Heart right ventricle (tissue), 16 donors: ENCODE measurements around the gene ARMC7. TPM values are rescaled to one million over a fixed set of nuclear protein-coding genes. Genes with fewer than 3 reads are reported as not detected.

ENCODE experiments used
- ATAC-seq, 8 donors: fragments of 200-7000 bp; cut with Tn5 transposase; one replicate each; pipeline ENCODE4 v1.9.1; 2020; ENCODE audit warnings: mild to moderate bottlenecking in 8 of 8, moderate library complexity in 8 of 8, moderate number of reproducible peaks in 1 of 8
- DNase-seq, 2 donors: peaks; one replicate each; pipeline ENCODE4 v3.0.0-alpha.2; 2020
- H3K27ac ChIP-seq, 10 donors: fragments of 200-600 bp; sonication (generic) in 2 of 10; one replicate each; pipeline versions ENCODE4 v1.5.0 to v1.8.0; 2020 to 2022; ENCODE audit warnings: mild to moderate bottlenecking in 3 of 10
- H3K27me3 ChIP-seq, 7 donors: fragments of 200-600 bp; one replicate each; pipeline ENCODE4 v1.8.0; 2021 to 2022; ENCODE audit warnings: mild to moderate bottlenecking in 2 of 7
- H3K36me3 ChIP-seq, 9 donors: fragments of 200-600 bp; sonication (generic) in 1 of 9; one replicate each; pipeline versions ENCODE4 v1.5.0 to v1.8.0; 2020 to 2022; ENCODE audit warnings: mild to moderate bottlenecking in 2 of 9
- H3K4me1 ChIP-seq, 9 donors: fragments of 200-600 bp; sonication (generic) in 1 of 9; one replicate each; pipeline versions ENCODE4 v1.5.0 to v1.8.0; 2020 to 2022; ENCODE audit warnings: mild to moderate bottlenecking in 4 of 9
- H3K4me3 ChIP-seq, 10 donors: fragments of 200-600 bp; sonication (generic) in 2 of 10; one replicate each; pipeline versions ENCODE4 v1.5.0 to v1.8.0; 2020 to 2022; ENCODE audit warnings: mild to moderate bottlenecking in 7 of 10, moderate library complexity in 2 of 10
- H3K9me3 ChIP-seq, 11 donors: fragments of 200-600 bp in 10 of 11; sonication (generic) in 2 of 11; one replicate each; pipeline versions ENCODE4 v1.5.0 to v1.8.0; 2013 to 2022; ENCODE audit warnings: mild to moderate bottlenecking in 2 of 11, control low read depth in 1 of 11, moderate library complexity in 1 of 11
- WGBS, 2 donors: extraction: QIAGEN DNeasy Blood & Tissue Kit; methylation state at CpG; one replicate each; pipeline ENCODE4 v1.1.7; 2013; ENCODE audit warnings: inconsistent platforms in 1 of 2; 5-methylcytosine and 5-hydroxymethylcytosine counted together
- intact Hi-C, 10 donors: fragments of 100-400 bp; cut with DNase I; formaldehyde crosslinking; loops; one replicate each; pipeline versions ENCODE4 v1.11.1 to v1.14.2; 2022
- polyA plus RNA-seq, 2 donors: library from polyadenylated mRNA; stranded (reverse); fragments of 200-250 nt; gene quantifications; one replicate each; pipeline ENCODE4 v1.2.3, GENCODE V29; 2013
- total RNA-seq, 10 donors: library from RNA; stranded (reverse); fragmentation: NEBNext Ultra II Directional in 3 of 10; extraction: Animal tissue kit (Norgen Biotek cat#: 25700) in 3 of 10; gene quantifications; one replicate each; pipeline versions ENCODE4 v1.2.1 to v1.2.4, GENCODE V29; 2021 to 2023
- TF ChIP-seq, protein P1 (sequence below), 9 donors: fragments of 200-600 bp; sonication (generic) in 2 of 9; IDR thresholded peaks; one replicate each; pipeline versions ENCODE4 v1.5.0 to v1.8.0; 2021 to 2022; ENCODE audit warnings: antibody characterized with exemption in 9 of 9, mild to moderate bottlenecking in 5 of 9, moderate library complexity in 1 of 9
- donor health status: Arrhythmogenic right ventricular cardiomyopathy.
- donor health status: ischemic (EF 13 %, LVEDD 7.1; RV severe dilation, severe dysfunction).
- donor health status: healthy with polysubstance abuse.
- donor health status: DM: no; HTN: yes; CAD: no.
- donor health status: DM: no; HTN: no; CAD: no.
- donor health status: ischemic (EF 25% LVEDD 6.9; RV normal size, moderate dysfunction).
- donor health status: ischemic (EF 25% LVEDD 5.7; RV mildly dilated, moderate dysfunction).
- donor health status: healthy.
- donor health status: DM: yes; HTN: yes; CAD: no.
- donor health status: Ischemic cardiomyopathy.
- donor health status: ischemic (EF 35%, LVEDD 5.7; RV mildly dilated, moderate dysfunction).
- donor health status: nonischemic (EF 11% LVEDD 7.7; RV severe dilation, severe dysfunction).
- donor health status: DM: yes; HTN: yes; CAD: no.
- donor health status: PGD.
- donor health status: ischemic (EF 29% LVEDD 5.4; RV normal size, mild dysfunction).
- donor health status: nonischemic (EF 23%, LVEDD 6.1; RV moderate dilation, normal function).

Gene ARMC7
- total and polyA plus RNA-seq, 12 donors, result 3.1 to 7.9 (median 5.2) TPM

DNA sequence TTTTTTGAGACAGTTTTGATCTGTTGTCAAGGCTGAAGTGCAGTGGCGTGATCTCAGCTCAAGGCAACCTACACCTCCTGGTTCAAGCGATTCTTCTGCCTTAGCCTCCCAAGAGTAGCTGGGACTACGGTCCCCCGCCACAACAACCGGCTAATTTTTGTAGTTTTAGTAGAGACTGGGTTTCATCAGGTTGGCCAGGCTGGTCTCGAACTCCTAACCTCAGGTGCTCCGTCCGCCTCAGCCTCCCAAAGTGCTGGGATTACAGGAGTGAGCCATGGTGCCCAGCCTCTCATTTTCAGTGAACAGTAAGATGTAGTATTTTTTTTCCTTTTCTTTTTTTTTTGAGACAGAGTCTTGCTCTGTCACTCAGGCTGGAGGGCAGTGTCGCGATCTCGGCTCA lies 65.2 kb downstream of the ARMC7 start:
- Histone ChIP-seq H3K9me3 (no peaks in the 10 kb centered on the region), H3K27ac (no peak overlapping the region), H3K4me1 (peaks cover 0 to 34% (median 14%) of the 10 kb centered on the region in 9 donors), H3K36me3 (peaks cover 0 to 100% (median 62%) of the 10 kb centered on the region in 9 donors), H3K4me3 (no peak overlapping the region), H3K27me3 (no peaks in the 10 kb centered on the region)
- 94 to 95% methylated on average over 11 of the region's 11 CpGs for WGBS, 2 donors
- intact Hi-C loops, result loop anchor here in 7 of 10 donors (5.0 to 10.0 kb wide), 4 partner anchors 58 to 110 kb away; no protein-coding TSS in a partner anchor
- ATAC-seq (no peak), DNase-seq (no peak)
- TF ChIP-seq, protein P1, sequence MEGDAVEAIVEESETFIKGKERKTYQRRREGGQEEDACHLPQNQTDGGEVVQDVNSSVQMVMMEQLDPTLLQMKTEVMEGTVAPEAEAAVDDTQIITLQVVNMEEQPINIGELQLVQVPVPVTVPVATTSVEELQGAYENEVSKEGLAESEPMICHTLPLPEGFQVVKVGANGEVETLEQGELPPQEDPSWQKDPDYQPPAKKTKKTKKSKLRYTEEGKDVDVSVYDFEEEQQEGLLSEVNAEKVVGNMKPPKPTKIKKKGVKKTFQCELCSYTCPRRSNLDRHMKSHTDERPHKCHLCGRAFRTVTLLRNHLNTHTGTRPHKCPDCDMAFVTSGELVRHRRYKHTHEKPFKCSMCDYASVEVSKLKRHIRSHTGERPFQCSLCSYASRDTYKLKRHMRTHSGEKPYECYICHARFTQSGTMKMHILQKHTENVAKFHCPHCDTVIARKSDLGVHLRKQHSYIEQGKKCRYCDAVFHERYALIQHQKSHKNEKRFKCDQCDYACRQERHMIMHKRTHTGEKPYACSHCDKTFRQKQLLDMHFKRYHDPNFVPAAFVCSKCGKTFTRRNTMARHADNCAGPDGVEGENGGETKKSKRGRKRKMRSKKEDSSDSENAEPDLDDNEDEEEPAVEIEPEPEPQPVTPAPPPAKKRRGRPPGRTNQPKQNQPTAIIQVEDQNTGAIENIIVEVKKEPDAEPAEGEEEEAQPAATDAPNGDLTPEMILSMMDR (IDR thresholded peaks at IDR 0.05), result no peak

DNA sequence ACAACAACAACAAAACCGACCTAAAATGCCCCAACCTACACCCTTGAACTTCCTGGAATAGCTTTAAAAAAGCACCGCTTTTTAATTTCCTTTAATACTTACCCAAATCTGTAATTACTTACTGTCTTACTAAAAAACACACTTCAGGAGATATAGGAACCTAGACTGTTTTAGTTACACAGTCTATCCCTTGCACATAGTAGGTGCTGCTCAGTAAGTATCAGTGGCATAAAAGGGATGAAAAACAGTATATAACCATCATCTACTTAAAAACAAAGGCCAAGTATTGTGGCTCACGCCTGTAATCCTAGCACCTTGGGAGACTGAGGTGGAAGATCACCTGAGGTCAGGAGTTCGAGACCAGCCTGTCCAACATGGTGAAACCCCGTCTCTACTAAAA lies 66.9 kb downstream of the ARMC7 start:
- intact Hi-C loops, result loop anchor here in 3 of 10 donors (10.0 kb wide), 2 partner anchors 62 to 112 kb away; no protein-coding TSS in a partner anchor
- H3K27me3 ChIP-seq, result no peaks in the 10 kb centered on the region
- 92% methylated on average over 5 of the region's 5 CpGs for WGBS, 2 donors
- H3K4me1 ChIP-seq, result peaks cover 0 to 43% (median 26%) of the 10 kb centered on the region in 9 donors
- H3K9me3 ChIP-seq, result no peaks in the 10 kb centered on the region
- DNase-seq (no peak), ATAC-seq (no peak)
- peaks cover 0 to 92% (median 63%) of the 10 kb centered on the region in 9 donors for H3K36me3 ChIP-seq
- no peak overlapping the region for H3K27ac ChIP-seq
- TF ChIP-seq, protein P1 (IDR thresholded peaks at IDR 0.05), result no peak
- no peak overlapping the region for H3K4me3 ChIP-seq

DNA sequence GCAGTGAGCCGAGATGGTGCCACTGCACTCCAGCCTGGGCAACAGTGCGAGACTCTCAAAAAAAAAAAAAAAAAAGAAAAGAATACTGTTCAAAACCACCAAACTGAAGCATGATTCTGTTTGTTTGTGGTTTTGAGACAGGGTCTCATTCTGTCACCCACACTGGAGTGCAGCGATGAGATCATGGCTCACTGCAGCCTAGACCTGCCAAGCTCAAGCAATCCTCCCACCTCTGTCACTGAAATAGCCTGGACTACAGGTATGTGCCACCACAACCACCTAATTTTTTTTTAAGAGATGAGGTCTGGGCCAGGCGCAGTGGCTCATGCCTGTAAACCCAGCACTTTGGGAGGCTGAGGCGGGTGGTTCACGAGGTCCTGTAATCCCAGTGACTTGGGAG lies 68.7 kb downstream of the ARMC7 start:
- Histone ChIP-seq H3K4me3 (no peak overlapping the region), H3K4me1 (peaks cover 0 to 40% (median 29%) of the 10 kb centered on the region in 9 donors), H3K9me3 (no peaks in the 10 kb centered on the region), H3K36me3 (peaks cover 0 to 74% (median 54%) of the 10 kb centered on the region in 9 donors), H3K27ac (no peak overlapping the region), H3K27me3 (no peaks in the 10 kb centered on the region)
- ATAC-seq (no peak), DNase-seq (no peak)
- WGBS, 2 donors, result 90 to 93% methylated on average over 5 to 6 of the region's 6 CpGs
- intact Hi-C loops, result loop anchor here in 3 of 10 donors (10.0 kb wide), 2 partner anchors 64 to 114 kb away; no protein-coding TSS in a partner anchor
- TF ChIP-seq, protein P1 (IDR thresholded peaks at IDR 0.05), result no peak

Other genes with a start within 250 kb of the ARMC7 start
- gene FDXR, start 237.0 kb upstream of the ARMC7 start, total RNA-seq, result 1 to 10 TPM; 2.4 to 6.3 (median 3.9) TPM
- gene FDXR, start 237.0 kb upstream of the ARMC7 start, polyA plus RNA-seq, result 1 to 10 TPM; 3.3 to 5.3 TPM
- gene FADS6, start 216.3 kb upstream of the ARMC7 start, total RNA-seq, result not detected
- gene FADS6, start 216.3 kb upstream of the ARMC7 start, polyA plus RNA-seq, result not detected
- not detected for gene USH1G, start 186.7 kb upstream of the ARMC7 start, total RNA-seq
- gene USH1G, start 186.7 kb upstream of the ARMC7 start, polyA plus RNA-seq, result not detected
- gene OTOP2, start 185.7 kb upstream of the ARMC7 start, total RNA-seq, result not detected
- gene OTOP2, start 185.7 kb upstream of the ARMC7 start, polyA plus RNA-seq, result not detected
- gene OTOP3, start 174.1 kb upstream of the ARMC7 start, total RNA-seq, result not detected
- not detected for gene OTOP3, start 174.1 kb upstream of the ARMC7 start, polyA plus RNA-seq
- gene HID1, start 137.2 kb upstream of the ARMC7 start, total RNA-seq, result 10 to 100 TPM in 4 of 10 donors, 1 to 10 TPM in 6; 3.9 to 15.5 (median 9.5) TPM
- 10 to 100 TPM in 1 of 2 donors, 1 to 10 TPM in 1; 8.0 to 23.8 TPM for gene HID1, start 137.2 kb upstream of the ARMC7 start, polyA plus RNA-seq
- 10 to 100 TPM; 10.8 to 25.3 (median 16.3) TPM for gene CDR2L, start 122.3 kb upstream of the ARMC7 start, total RNA-seq
- gene CDR2L, start 122.3 kb upstream of the ARMC7 start, polyA plus RNA-seq, result 10 to 100 TPM in 1 of 2 donors, 1 to 10 TPM in 1; 8.5 to 11.9 TPM
- gene MRPL58, start 97.3 kb upstream of the ARMC7 start, total RNA-seq, result 10 to 100 TPM; 43.7 to 64.1 (median 51.7) TPM
- 10 to 100 TPM; 71.8 to 72.3 TPM for gene MRPL58, start 97.3 kb upstream of the ARMC7 start, polyA plus RNA-seq
- 1,000 to 10,000 TPM in 1 of 10 donors, 100 to 1,000 TPM in 9; 678 to 1,003 (median 867) TPM for gene ATP5PD, start 63.0 kb upstream of the ARMC7 start, total RNA-seq
- gene ATP5PD, start 63.0 kb upstream of the ARMC7 start, polyA plus RNA-seq, result 1,000 to 10,000 TPM in 1 of 2 donors, 100 to 1,000 TPM in 1; 870 to 2,296 TPM
- gene KCTD2, start 62.7 kb upstream of the ARMC7 start, total RNA-seq, result 10 to 100 TPM; 19.6 to 41.1 (median 29.6) TPM
- 10 to 100 TPM; 11.8 to 19.2 TPM for gene KCTD2, start 62.7 kb upstream of the ARMC7 start, polyA plus RNA-seq
- gene SLC16A5, start 22.0 kb upstream of the ARMC7 start, total RNA-seq, result 10 to 100 TPM in 8 of 10 donors, 1 to 10 TPM in 2; 7.5 to 17.4 (median 11.9) TPM
- gene SLC16A5, start 22.0 kb upstream of the ARMC7 start, polyA plus RNA-seq, result 10 to 100 TPM in 1 of 2 donors, 1 to 10 TPM in 1; 3.6 to 12.4 TPM
- 10 to 100 TPM; 17.1 to 33.3 (median 21.6) TPM for gene NT5C, start 21.8 kb downstream of the ARMC7 start, total RNA-seq
- gene NT5C, start 21.8 kb downstream of the ARMC7 start, polyA plus RNA-seq, result 10 to 100 TPM; 50.0 to 71.7 TPM
- gene JPT1, start 44.5 kb downstream of the ARMC7 start, total RNA-seq, result 10 to 100 TPM in 8 of 10 donors, 1 to 10 TPM in 2; 6.7 to 30.0 (median 12.6) TPM
- gene JPT1, start 44.5 kb downstream of the ARMC7 start, polyA plus RNA-seq, result 10 to 100 TPM; 32.6 to 61.6 TPM
- 100 to 1,000 TPM; 187 to 258 (median 218) TPM for gene SUMO2, start 73.0 kb downstream of the ARMC7 start, total RNA-seq
- 10 to 100 TPM; 47.9 to 57.1 TPM for gene SUMO2, start 73.0 kb downstream of the ARMC7 start, polyA plus RNA-seq
- 10 to 100 TPM; 16.2 to 28.4 (median 20.4) TPM for gene NUP85, start 95.7 kb downstream of the ARMC7 start, total RNA-seq
- 10 to 100 TPM; 31.3 to 39.0 TPM for gene NUP85, start 95.7 kb downstream of the ARMC7 start, polyA plus RNA-seq
- 10 to 100 TPM; 16.0 to 30.2 (median 21.7) TPM for gene GGA3, start 151.6 kb downstream of the ARMC7 start, total RNA-seq
- 10 to 100 TPM; 13.1 to 20.3 TPM for gene GGA3, start 151.6 kb downstream of the ARMC7 start, polyA plus RNA-seq
- gene MRPS7, start 151.9 kb downstream of the ARMC7 start, total RNA-seq, result 100 to 1,000 TPM; 124 to 179 (median 151) TPM
- 100 to 1,000 TPM in 1 of 2 donors, 10 to 100 TPM in 1; 98.9 to 118 TPM for gene MRPS7, start 151.9 kb downstream of the ARMC7 start, polyA plus RNA-seq
- 10 to 100 TPM; 12.6 to 21.0 (median 15.6) TPM for gene MIF4GD, start 161.3 kb downstream of the ARMC7 start, total RNA-seq
- 10 to 100 TPM in 1 of 2 donors, 1 to 10 TPM in 1; 7.5 to 27.7 TPM for gene MIF4GD, start 161.3 kb downstream of the ARMC7 start, polyA plus RNA-seq
- gene SLC25A19, start 179.5 kb downstream of the ARMC7 start, total RNA-seq, result 10 to 100 TPM in 6 of 10 donors, 1 to 10 TPM in 4; 6.8 to 19.2 (median 11.3) TPM
- 10 to 100 TPM; 19.7 to 23.2 TPM for gene SLC25A19, start 179.5 kb downstream of the ARMC7 start, polyA plus RNA-seq